NCI-H1436 treated with DMSO at 0.1 percent for 48 hours (cell line): ENCODE data around the gene ZNF467.

Experiments used
- DNase-seq: peaks from one replicate; lab custom pipeline; 2025; lab: John Stamatoyannopoulos, UW

ZNF467 gene

DNA sequence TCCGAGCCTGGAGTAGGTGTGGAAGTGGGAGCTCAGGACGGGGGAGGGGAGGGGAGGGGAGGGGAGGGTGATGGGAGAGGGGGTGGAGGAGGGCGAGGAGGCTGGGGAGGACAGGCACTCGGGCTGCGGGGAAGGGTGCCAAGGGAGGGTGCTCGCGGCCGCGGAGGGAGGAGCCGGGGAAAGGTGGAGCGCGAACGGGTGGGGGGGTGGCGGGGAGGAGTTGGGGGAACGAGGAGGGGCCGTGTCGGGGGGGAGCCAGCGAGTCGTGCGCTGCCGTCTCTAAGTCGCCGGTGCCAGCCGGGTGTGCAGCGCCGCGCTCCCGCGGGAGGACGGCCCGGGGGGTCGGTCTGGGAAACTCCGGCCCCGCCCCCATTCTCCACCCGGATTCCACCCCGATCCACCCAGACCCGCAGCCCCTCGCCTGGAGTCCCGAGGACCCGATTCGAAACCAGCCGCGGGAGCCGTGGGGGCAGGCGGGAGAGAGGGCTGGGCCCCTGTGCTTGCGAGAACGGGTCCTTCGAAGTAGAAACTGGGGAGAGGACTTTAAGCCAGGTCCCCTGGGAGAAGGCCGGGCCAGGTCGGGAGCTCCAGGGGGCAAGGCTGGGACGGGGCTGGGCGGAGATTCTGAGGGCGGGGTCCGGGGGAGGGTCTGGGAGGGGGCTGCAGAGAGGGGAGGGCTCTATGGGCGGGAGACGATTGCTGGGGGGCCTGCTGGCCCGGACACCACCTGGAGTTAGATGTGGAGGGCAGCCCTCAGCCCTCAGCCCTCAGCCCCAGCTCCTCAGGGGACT, at the start of gene ZNF467:
TSS of gene ZNF467 (minus strand) at position 143 of the 791 bp plus-strand sequence. CDS start 2,556 bp downstream, outside the sequence.
- DNase-seq: peak; percentile 29

- no peak for DNase-seq
Observed at GRCh38 chr7:149822353-149822943, 49.1 kb upstream of the ZNF467 start.

- no peak for DNase-seq
Observed at GRCh38 chr7:149821191-149822148, 48.1 kb upstream of the ZNF467 start.

DNA sequence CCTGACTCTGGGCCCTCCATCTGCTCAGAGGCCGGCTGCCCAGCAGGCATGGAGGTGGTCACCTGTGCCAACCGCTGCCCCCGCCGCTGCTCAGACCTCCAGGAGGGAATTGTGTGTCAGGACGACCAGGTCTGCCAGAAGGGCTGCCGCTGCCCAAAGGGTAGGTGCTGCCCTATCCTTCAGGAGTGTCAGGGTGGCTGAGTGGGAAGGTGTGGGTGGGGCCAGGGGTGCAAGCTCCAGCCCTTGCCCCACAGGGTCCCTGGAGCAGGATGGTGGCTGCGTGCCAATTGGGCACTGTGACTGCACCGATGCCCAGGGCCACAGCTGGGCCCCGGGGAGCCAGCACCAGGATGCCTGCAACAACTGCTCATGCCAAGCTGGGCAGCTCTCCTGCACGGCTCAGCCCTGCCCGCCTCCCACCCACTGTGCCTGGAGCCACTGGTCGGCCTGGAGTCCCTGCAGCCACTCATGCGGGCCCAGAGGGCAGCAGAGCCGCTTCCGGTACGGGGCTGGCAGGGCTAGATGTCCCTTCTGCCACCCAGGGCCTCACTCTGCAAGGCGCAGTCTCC, 47.3 kb upstream of the ZNF467 start:
- DNase-seq: no peak

DNA sequence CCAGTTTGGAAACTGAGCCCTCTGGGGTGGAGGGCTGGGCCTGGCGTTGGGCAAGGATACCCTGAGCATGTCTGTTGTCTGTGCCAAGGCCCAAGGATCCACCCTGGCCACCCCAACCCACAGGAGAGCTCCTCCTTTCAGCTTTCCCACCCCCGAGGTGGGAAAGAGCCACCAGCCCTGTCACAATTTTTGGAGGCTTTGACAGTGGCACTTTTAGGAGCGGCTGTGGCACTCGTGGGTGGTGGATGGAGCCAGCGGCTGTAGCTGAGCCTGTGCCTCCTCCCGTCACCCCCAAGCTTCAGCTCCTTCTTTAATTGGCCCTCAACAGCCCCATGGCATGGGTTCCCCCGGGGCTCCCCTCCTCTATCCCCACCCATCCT, 46.6 kb upstream of the ZNF467 start:
- DNase-seq: no peak

DNA sequence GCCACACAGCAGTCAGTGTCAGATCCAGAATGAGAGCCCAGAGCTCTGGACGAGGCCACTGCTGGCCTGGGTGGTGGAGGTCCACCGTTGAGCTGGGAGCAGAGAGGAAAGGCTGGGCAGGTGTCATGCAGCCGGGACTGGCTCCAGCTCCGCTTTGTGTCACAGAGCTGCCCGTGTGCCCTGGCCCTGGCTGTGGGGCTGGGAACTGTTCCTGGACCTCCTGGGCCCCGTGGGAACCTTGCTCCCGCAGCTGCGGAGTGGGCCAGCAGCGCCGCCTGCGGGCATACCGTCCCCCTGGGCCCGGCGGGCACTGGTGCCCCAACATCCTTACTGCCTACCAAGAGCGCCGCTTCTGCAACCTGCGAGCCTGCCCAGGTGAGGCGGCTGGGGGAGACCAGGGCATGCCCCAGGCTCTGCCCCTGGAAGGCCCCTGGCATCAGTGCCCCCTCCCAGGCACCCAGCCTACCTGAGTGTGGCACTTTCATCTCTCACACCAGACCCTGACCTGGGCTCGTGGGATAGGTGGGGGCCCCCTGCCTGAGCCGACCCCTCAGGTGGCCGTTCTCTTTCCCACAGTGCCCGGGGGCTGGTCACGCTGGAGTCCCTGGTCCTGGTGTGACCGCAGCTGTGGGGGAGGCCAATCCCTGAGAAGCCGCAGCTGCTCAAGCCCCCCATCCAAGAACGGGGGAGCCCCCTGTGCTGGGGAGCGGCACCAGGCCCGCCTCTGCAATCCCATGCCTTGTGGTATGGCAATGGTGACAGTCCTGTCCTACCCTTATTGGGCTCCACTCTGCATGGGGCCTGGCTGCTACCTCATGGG, 46.0 kb upstream of the ZNF467 start:
- DNase-seq: no peak

GRCh38 chr7:149818536-149818840, 45.1 kb upstream of the ZNF467 start:
- DNase-seq: no peak

DNA sequence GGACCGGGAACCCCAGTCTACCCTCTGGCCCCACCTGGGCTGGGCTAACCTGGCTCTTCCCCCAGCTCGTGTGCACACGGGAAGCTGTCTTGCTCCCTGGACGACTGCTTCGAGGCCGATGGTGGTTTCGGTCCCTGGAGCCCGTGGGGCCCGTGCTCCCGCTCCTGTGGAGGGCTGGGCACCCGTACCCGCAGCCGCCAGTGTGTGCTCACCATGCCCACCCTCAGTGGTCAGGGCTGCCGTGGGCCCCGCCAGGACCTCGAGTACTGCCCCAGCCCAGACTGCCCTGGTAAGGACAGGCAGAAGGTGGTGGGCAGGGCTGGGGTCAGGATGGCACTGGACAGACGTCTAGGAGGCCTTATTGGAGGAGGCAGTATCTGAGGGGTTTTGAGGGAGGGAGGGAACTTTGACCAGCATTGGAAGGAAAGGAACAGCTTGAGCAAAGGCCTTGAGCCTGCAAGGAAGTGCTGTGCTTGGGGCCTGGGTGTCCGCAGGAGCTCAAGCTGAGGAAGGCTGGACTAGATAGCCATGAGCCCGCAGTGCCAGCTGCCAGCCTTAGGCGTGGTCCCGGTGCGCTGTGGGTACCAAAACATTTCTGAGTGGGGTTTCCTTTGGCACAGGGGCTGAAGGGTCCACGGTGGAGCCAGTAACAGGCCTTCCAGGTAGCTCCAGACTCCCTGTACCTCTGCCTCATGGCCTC, 44.6 kb upstream of the ZNF467 start:
- no peak for DNase-seq

- no peak for DNase-seq
Observed at GRCh38 chr7:149817301-149817771, 43.9 kb upstream of the ZNF467 start.

DNA sequence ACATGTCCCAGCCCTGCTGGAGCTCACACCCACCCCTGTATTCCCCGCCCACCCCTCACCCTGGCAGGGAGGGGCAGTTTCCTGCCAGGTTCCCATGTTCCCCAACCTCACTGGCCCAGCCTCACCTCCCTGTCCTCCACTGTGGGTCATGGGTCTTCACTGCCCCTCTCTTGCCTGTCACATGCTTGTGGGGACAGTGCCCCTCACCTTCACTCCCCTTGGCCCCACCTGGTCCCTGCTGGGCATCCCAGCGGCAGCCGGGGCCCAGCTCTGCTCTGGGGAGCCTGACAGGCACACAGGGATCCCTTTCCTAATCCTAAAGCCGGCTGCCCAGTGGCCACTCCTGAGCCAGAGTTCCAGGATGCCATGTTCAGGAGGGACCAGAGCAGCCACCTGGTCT, 43.4 kb upstream of the ZNF467 start:
- DNase-seq: no peak

- no peak for DNase-seq
Observed at GRCh38 chr7:149816267-149816751, 42.9 kb upstream of the ZNF467 start.

DNA sequence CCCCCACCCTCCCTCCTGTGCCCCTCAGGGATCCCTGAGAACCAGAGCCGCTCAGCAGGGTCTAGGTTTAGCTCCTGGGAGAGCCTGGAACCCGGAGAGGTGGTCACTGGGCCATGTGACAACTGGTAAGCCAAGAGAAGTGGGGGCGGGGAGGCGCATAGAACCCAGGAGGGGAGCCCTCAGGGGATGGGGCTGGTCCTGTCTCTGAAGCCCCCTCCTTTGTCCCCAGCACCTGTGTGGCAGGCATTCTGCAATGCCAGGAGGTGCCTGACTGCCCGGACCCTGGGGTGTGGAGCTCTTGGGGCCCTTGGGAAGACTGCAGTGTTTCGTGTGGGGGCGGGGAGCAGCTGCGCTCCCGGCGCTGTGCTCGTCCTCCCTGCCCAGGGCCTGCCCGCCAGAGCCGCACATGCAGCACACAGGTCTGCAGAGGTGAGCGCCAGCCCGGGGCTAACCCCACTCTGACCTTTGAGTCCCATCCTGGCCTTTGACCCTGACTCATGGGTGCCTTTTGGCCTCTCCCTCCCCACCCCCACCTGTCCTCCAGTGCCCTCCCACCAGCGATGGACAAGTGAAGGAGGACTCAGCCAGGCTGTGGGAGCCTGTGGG, 42.4 kb upstream of the ZNF467 start:
- no peak for DNase-seq

GRCh38 chr7:149815121-149815520, 41.7 kb upstream of the ZNF467 start:
- DNase-seq: no peak

DNA sequence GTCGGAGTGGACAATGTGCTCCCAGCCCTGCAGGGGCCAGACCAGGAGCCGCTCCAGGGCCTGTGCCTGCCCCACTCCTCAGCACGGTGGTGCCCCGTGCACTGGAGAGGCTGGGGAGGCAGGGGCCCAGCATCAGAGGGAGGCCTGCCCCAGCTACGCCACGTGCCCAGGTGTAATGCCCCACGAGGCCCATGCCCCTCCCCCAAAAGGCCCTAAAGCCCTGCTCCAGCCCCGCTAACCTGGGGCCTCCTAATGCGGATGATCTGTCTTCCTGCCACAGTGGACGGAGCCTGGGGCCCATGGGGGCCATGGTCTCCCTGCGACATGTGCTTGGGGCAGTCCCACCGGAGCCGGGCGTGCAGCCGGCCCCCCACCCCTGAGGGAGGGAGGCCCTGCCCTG, 41.1 kb upstream of the ZNF467 start:
- DNase-seq: no peak

DNA sequence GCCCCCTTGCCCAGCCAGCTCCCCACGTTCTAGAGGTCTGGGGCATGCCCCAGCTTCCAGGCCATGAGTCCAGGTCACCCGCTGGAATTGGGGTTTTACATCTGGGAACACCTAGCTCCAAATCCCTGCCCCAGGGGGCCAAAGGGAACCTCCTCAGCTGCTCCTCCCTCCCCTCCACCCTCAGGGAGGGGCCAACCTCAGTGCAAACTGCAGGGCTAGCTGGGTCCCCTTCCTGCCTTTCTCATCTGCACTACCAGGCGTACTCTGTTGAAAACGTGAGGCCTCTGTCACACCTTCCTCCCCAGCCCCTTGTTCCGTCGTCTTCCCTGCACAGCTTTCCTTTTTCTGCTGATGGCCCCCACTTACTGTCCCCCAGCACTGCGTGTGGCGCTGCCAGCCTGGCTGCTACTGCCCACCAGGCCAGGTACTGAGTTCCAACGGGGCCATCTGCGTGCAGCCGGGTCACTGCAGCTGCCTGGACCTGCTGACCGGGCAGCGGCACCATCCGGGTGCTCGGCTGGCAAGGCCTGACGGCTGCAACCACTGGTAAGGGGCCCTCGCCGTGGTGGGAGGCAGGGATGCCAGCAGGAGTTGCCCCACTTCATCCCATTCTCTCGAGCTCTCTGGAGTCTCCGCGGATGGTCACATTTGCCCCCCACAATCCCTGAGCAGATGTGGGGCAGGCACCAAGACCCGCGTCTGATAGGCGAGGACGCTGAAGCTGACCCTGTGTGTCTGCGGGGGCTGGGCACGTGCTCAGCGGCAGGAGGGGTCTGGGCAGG, 40.1 kb upstream of the ZNF467 start:
- no peak for DNase-seq

DNA sequence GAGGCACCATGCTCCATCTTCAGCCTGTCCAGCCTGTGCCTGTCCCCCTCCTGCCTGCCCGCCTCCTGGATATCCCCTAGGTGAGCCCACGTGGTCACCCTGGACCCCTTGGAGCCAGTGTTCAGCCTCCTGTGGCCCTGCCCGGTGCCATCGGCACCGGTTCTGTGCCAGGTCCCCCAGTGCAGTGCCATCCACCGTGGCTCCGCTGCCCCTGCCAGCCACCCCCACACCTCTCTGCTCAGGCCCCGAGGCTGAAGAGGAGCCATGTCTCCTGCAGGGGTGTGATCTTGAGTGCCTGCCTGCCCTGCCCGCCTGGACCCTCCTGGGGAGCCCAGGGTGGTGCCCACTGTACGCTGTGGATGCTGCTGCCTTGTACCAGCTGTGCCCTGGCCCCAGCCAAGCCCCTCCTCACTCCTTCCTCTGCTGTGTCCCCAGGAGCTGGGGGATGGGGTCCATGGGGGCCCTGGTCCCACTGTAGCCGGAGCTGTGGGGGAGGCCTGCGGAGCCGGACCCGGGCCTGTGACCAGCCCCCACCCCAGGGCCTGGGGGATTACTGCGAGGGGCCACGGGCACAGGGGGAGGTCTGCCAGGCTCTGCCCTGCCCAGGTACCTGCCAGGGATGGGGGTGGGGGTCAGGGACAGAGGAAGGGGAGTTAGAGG, 38.6 kb upstream of the ZNF467 start:
- no peak for DNase-seq

GRCh38 chr7:149811221-149811620, 37.8 kb upstream of the ZNF467 start:
- no peak for DNase-seq

DNA sequence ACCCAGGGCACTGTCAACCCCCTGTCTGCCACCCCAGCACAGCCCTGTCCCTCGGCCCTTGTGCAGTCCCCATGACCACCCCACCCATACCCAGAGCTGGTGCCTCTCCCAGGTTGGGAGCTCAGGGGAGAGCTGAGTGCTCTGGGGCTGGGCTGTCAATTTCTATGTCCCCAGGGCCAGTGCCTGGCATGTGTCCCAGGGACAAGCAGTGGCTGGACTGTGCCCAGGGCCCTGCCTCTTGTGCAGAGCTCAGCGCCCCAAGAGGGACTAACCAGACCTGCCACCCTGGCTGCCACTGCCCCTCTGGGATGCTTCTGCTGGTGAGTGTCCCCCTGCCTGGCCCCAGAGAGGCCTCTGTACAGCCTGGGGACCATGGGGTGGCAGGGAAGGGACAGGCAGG, 35.8 kb upstream of the ZNF467 start:
- DNase-seq: no peak

- DNase-seq: no peak
Observed at GRCh38 chr7:149808311-149808710, 34.9 kb upstream of the ZNF467 start.
